SK-N-MC (cell line): ENCODE measurements around the gene GSAP.

Experiments
- EZH2 ChIP-seq: fragments of 200-600 bp; sonication (generic); IDR thresholded peaks from one replicate; pipeline ENCODE4 v1.6.1; 2017; ENCODE audit warnings: antibody characterized with exemption
- FOXP2 ChIP-seq: optimal IDR thresholded peaks from 2 replicates; pipeline ENCODE3; 2011; ENCODE audit warnings: mild to moderate bottlenecking, moderate library complexity; ENCODE audit not compliant: insufficient read depth; ENCODE audit errors: extremely low read length, control extremely low read depth
- POLR2AphosphoS5 ChIP-seq: IDR thresholded peaks from 2 replicates; pipeline ENCODE4 v1.6.1; 2012; ENCODE audit warnings: mild to moderate bottlenecking, low read depth, low read length, borderline replicate concordance

DNA sequence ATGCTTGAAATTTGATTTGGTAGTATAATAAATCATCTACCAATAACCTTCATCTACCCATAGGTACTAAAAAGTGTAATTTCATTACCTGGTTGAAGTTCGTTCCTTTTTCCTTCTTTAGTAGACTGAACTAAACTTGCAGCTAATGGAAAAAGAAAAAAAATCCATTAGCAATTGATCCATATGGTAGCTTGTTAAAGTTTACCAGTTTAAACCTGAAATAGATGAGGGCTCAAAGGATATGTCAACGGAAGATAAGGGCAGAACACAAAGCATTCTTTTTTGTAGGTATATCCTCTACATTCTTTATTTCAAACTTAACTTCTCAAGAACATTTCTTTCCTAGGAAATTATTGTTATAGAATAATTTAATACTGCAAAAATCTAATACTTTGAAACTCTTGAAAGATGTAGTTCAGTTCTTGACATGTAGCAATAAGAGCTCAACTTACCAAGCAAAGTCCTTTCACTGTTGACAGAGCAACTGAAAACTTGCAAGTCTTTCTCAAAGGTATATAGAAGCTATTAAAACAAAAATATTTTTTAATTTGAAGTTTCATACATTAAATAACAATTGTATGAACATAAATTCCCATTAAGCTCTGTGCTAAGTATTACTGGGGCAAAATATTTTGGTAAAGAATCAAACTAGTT lies 19.1 kb downstream of the GSAP start:
- TF ChIP-seq POLR2AphosphoS5 (no peak), EZH2 (no peak), FOXP2 (no peak)
